ENCODE measurements around the gene AQP1.

The AQP1 gene

GRCh38 chr7:30931929-30932540 lies 20.4 kb downstream of the AQP1 start:
- Histone ChIP-seq H3K36me3 (no peaks in the 10 kb centered on the region), H3K9me3 (ENCODE audit: severe bottlenecking) (peaks cover 3% of the 10 kb centered on the region), H3K4me3 (ENCODE audit: low read depth, low read length) (no peak overlapping the region), H3K27me3 (ENCODE audit: insufficient read depth, low read depth, severe bottlenecking) (no peaks in the 10 kb centered on the region), H3K27ac (no peak overlapping the region)
- TF ChIP-seq, protein P1, sequence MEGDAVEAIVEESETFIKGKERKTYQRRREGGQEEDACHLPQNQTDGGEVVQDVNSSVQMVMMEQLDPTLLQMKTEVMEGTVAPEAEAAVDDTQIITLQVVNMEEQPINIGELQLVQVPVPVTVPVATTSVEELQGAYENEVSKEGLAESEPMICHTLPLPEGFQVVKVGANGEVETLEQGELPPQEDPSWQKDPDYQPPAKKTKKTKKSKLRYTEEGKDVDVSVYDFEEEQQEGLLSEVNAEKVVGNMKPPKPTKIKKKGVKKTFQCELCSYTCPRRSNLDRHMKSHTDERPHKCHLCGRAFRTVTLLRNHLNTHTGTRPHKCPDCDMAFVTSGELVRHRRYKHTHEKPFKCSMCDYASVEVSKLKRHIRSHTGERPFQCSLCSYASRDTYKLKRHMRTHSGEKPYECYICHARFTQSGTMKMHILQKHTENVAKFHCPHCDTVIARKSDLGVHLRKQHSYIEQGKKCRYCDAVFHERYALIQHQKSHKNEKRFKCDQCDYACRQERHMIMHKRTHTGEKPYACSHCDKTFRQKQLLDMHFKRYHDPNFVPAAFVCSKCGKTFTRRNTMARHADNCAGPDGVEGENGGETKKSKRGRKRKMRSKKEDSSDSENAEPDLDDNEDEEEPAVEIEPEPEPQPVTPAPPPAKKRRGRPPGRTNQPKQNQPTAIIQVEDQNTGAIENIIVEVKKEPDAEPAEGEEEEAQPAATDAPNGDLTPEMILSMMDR (IDR thresholded peaks at IDR 0.05; ENCODE audit: low read depth, low read length): no peak
- no peak for DNase-seq

DNA sequence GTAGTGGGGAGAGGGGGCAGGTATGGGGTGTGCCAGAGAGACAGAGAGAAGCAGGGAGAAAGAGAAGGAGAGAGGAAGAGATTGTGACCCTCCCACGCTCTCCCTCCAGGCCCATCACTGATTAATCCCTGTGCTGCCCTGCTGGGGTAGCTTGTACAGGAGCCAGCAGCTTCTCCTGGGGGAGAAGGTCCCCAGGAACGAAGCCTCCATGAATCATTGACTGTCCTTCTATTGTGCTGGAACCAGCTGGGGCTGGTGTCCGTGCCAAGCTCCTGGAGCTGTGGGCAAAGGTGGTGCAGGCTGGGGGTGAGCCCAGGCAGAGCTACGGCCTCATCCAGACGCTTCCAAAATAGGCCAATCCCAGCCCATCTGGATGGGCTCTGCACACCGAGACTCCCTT lies 20.9 kb downstream of the AQP1 start:
- Histone ChIP-seq H3K27ac (no peak overlapping the region), H3K9me3 (ENCODE audit: severe bottlenecking) (no peaks in the 10 kb centered on the region), H3K4me3 (ENCODE audit: low read depth, low read length) (no peak overlapping the region), H3K36me3 (no peaks in the 10 kb centered on the region), H3K27me3 (ENCODE audit: insufficient read depth, low read depth, severe bottlenecking) (no peaks in the 10 kb centered on the region)
- no peak for DNase-seq
- TF ChIP-seq, protein P1 (IDR thresholded peaks at IDR 0.05; ENCODE audit: low read depth, low read length): no peak

DNA sequence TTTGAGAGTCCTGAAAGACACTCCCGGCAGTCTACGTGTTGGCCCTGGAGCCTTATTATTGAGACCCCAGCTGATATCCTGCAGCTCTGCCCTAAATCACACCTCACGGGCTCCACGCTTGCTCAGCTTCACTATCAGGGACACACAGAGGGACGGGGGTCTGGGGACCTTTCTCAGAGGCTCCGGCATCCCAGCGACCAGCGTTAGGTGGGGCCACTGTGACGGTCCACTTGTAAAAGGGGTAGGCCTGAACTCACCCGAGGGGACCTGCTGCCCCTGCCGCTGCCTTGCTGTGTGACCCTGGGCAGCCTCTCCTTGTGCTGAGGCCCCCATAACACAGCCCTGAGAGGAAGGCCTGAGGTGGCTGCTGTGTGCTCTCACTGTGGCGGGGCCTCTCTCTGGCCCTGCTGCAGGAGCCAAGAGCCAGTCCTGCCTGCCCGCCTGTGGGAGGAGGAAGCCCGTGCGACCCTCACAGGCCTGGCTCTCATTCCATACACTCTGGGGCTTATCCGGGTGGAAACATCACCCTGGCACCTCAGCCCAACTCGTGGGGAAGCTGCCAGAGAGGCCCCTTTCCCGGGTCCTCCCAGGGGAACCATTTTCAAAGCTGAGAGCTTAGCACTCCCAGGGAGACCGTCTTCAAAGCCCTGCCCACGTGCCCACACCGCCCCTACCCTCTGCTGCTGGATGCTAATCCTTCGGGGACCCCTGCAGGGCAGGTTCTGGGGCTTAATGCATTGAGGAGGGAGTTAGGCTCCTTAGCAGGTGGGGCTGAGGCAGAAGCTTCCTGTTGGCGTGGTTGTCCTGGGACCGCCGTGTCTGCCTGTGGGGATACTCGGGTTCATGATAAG lies 21.7 kb downstream of the AQP1 start:
- H3K27ac ChIP-seq: peak overlapping the region; percentile 75
- peak; percentile 93 for DNase-seq
- no peak overlapping the region for H3K4me3 ChIP-seq (ENCODE audit: low read depth, low read length)
- no peaks in the 10 kb centered on the region for H3K9me3 ChIP-seq (ENCODE audit: severe bottlenecking)
- no peaks in the 10 kb centered on the region for H3K27me3 ChIP-seq (ENCODE audit: insufficient read depth, low read depth, severe bottlenecking)
- no peaks in the 10 kb centered on the region for H3K36me3 ChIP-seq
- TF ChIP-seq, protein P1 (IDR thresholded peaks at IDR 0.05; ENCODE audit: low read depth, low read length): no peak

DNA sequence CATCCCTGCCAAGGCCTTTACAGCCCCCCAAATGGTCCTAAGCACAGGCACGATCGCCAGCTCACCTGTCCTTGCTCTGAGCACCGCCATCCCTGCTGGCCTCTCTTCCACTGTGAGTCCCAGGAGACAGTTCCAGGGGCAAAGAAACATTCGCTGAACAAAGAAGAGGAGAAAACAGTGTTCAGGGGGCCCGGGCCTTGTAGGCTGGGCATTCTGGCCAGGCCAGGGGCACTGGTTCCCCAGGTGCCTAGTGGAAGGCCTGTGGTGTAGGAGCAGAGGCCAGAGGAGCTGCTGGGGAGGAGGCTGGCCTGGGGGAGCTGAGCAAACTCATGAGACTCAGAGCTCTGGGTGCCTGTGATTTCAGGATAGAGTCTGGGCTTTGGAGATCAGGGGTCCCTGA lies 22.6 kb downstream of the AQP1 start:
- H3K9me3 ChIP-seq (ENCODE audit: severe bottlenecking): no peaks in the 10 kb centered on the region
- no peaks in the 10 kb centered on the region for H3K27me3 ChIP-seq (ENCODE audit: insufficient read depth, low read depth, severe bottlenecking)
- TF ChIP-seq, protein P1 (IDR thresholded peaks at IDR 0.05; ENCODE audit: low read depth, low read length): no peak
- H3K27ac ChIP-seq: peak overlapping the region; percentile 75
- no peak for DNase-seq
- H3K4me3 ChIP-seq (ENCODE audit: low read depth, low read length): no peak overlapping the region
- H3K36me3 ChIP-seq: no peaks in the 10 kb centered on the region

DNA sequence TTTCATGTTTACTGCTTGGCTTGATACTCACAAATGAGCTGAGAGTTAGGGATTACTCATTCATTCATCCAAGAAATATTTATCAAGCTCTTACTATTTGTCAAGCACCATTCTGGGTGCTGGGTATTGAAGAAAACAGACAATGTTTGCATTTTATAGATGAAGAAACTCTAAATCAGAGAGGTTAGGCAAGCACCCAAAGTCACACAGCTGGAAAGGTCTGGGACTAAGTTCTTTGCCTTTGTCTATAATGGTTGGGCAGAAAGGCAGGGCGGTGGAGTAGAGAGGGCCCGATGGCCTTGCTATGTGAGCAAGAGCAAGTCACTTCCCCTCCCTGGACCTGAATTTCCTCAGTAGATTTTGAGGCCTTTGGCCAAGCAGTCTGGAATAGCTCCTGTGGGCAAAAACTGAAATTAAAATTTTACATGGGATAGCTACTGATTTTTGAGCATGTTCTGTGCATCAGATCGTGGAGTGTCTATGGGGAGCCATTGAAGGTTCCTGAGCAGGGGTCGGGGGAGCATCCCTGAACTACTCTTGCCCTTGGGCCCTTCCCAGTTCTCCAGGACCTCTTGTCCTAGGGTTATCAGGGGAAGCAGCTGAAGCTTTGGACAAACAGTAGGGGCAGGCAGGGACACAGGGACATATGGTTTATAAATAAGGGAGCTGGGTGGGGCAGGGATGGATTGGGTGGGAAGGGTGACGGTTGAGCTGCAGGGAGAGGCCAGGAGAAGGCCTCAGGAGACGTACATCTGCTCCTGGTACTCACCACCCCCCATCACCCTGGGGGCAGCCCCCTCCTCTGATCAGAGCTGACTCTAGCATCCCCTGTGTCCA lies 23.3 kb downstream of the AQP1 start:
- peak; percentile 54 for DNase-seq

More for the DNA sequence above, 23.3 kb downstream of the AQP1 start:
- Histone ChIP-seq H3K4me3 (ENCODE audit: low read depth, low read length) (no peak overlapping the region), H3K9me3 (ENCODE audit: severe bottlenecking) (no peaks in the 10 kb centered on the region), H3K27me3 (ENCODE audit: insufficient read depth, low read depth, severe bottlenecking) (no peaks in the 10 kb centered on the region), H3K36me3 (no peaks in the 10 kb centered on the region), H3K27ac (no peak overlapping the region; the same call in 1 of the 2 replicates)
- TF ChIP-seq, protein P1 (IDR thresholded peaks at IDR 0.05; ENCODE audit: low read depth, low read length): no peak
